ENCODE results near the gene CAND2. TPM values are rescaled to one million over a fixed set of nuclear protein-coding genes. Genes with fewer than 3 reads are reported as not detected.
A peak's percentile ranks its signal among the peaks of the same experiment; 100 is the strongest.

Gene CAND2
- total and polyA plus RNA-seq, 10 of the 15 experiments (the other 5 are each of a cell fraction or from before 2014, with no cell fraction given): 0.03 to 1.9 (median 0.52) TPM

DNA sequence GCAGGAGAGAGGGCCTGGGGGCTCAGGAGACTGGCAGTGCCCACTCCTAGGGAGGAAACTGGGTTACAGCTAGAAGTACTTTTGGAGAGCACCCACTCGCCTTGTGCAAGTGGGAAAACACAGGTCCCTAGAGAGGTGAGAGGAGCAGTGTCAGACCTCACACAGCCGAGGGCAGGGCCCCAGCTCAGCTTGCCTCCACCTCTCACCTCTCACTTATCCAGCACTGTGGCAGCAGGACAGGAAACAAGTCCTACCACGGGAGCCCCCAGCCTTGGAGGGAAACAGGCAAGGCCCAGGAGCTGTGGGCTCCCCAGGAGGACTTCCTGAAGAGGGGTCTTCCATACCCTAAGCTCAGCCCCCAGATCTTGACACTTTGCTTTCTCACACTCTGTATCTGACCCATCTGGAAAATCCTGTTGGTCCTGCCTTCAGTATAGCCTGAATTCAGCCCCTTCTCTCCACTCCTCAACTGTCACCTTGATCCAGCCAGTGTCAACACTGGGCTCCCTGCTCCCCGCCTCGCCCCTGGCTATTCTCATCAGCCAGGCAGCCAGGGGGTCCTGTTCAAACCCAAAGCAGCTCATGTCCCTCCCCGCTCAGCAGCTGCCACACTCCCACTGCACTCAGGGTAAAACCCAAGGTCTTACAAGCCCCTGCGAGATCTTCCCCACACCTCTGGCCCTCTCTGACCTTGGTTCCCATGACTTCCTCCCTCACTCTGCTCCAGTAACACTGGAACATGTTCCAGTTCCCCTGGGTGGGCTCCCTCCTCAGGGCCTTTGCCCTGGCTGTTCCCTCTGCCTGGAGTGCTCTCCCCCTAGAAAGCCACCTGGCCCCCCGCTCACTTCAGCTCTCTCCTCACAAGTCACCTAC lies 36.6 kb upstream of the CAND2 start:
- Histone ChIP-seq H3K27ac (ENCODE audit: control insufficient read depth, insufficient read depth) (no peak overlapping the region), H3K27me3 (replicated peaks in 1 of 2; ENCODE audit: control insufficient read depth in 2 of 2, insufficient read depth in 2 of 2, low read length in 1 of 2) (no peaks in the 10 kb centered on the region), H3K4me3 (no peak overlapping the region), H3K9ac (ENCODE audit: control insufficient read depth, insufficient read depth, low read length) (no peak overlapping the region), H3K79me2 (ENCODE audit: control insufficient read depth, insufficient read depth, low read length) (no peaks in the 10 kb centered on the region), H4K20me1 (ENCODE audit: control insufficient read depth, insufficient read depth) (no peaks in the 10 kb centered on the region), H3K4me2 (ENCODE audit: control insufficient read depth, insufficient read depth) (no peak overlapping the region), H2AFZ (ENCODE audit: control insufficient read depth, low read depth, low read length) (no peak overlapping the region; the same call in 1 of the 2 replicates), H3K9me3 (replicated peaks; ENCODE audit: control insufficient read depth, insufficient read depth, low read length) (no peaks in the 10 kb centered on the region), H3K36me3 (ENCODE audit: control insufficient read depth in 2 of 2, insufficient read depth in 2 of 2, low read length in 1 of 2) (no peaks in the 10 kb centered on the region), H3K4me1 (ENCODE audit: control insufficient read depth, insufficient read depth, low read length) (peaks cover 24% of the 10 kb centered on the region)
- intact Hi-C loops (cut with micrococcal nuclease; ENCODE audit: unreplicated experiment) (no loop called here), in situ Hi-C loops (cut with MboI) (no loop called here)
- TF ChIP-seq IKZF1 (conservative IDR thresholded peaks at IDR 0.05) (0 out of 2 replicates have a peak, but pooled peaks have one; percentile 11), MEF2B (IDR thresholded peaks at IDR 0.05; ENCODE audit: partially characterized antibody, poor library complexity, severe bottlenecking) (peak; percentile 34), JUNB (IDR thresholded peaks at IDR 0.05) (no peak), RELA (IDR thresholded peaks at IDR 0.05; ENCODE audit: borderline replicate concordance, partially characterized antibody) (no peak), DPF2 (IDR thresholded peaks at IDR 0.05) (no peak), SRF (IDR thresholded peaks at IDR 0.05; ENCODE audit: low read depth in 2 of 2, low read length in 2 of 2) (no peak), SMARCA5 (IDR thresholded peaks at IDR 0.05) (no peak)
- no peak for FAIRE-seq
- RAD21 ChIA-PET (ENCODE audit: unreplicated experiment): no interaction called here
- WGBS (ENCODE audit: insufficient coverage, insufficient replicate concordance, low lambda C conversion rate, missing lambda C conversion rate): 40% methylated on average over 8 of the region's 8 CpGs
- BruUV-seq (replicated peaks): no TSS peak
- CTCF ChIA-PET: interaction anchor here (1.2 to 2.8 kb wide), 2 partner anchors 40 to 50 kb away, joined by 4 to 9 read pairs; no protein-coding TSS in a partner anchor
- ATAC-seq: peak; percentile 54
- POLR2A ChIA-PET: interaction anchor here (0.8 to 1.7 kb wide), 3 partner anchors 10 to 15 kb away, joined by 3 to 6 read pairs (median 3); no protein-coding TSS in a partner anchor
- SMC1A ChIA-PET (ENCODE audit: uncharacterized antibody, unreplicated experiment): interaction anchor here (1.2 kb wide), 1 partner anchor 9 kb away, joined by 6 read pairs; no protein-coding TSS in a partner anchor
- no peak for DNase-seq (ENCODE audit: low read depth, low spot score)

Measured in GM12878 (cell line).